Hepatic stellate cell (primary cell): Measurements from ENCODE around the gene MRPL30.
"Not testable (repeated sequence)": the region's sequence is repeated elsewhere in the genome, so short reads cannot be mapped to it uniquely, and the experiment has no call there.

Source experiments
- DNase-seq: peaks from one replicate; pipeline ENCODE4 v3.0.0; 2011; ENCODE audit warnings: low spot score

MRPL30 gene

DNA sequence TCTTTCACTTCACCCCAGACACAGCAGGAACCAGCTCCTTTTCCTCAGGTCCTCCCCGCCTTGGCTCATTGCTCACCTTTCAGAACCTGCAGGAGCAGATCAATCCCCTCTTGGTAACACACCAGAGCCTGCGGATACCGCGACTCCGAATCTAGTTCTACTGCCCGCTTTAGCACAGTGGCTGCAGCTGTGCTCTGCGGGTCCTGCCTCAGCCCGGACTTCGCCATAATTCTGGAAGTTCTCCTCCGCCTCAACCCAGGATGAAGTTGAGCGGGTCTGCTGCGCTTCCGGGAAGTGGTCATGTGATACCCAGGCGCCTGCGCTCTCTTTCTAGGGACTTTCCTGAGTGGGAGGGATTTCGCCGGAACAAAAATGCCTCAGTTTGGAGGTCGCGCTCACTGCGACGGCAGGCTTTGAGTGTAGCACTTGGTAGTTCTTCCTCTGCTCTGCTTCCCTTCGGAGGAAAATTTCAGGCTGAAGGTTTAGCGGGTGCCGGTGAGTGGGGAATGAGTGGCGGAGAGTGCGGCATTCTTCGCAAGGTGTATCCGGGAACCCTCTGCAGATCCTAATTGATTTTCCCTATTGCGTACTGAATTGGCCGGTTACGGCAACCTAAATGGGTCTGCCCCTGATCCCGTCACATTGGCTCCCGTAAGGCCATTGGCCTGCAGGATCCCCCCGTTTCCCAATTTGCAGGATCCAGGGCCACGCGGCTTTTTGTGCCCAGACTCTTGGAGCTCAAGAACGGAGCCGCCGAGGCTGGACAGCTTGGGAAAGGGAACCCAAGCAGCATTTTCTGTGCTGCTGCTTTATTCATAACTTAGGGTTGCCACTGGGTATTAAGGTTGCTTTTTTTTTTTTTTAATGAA lies at the start of gene MRPL30, which contains the start of gene MITD1:
TSS of gene MRPL30 (plus strand) at position 430 of the 869 bp plus-strand sequence. CDS start 5,020 bp downstream, outside the sequence.
TSS of gene MITD1 (minus strand) at position 304 of the 869 bp plus-strand sequence. CDS start at position 227, 77 bp downstream.
- DNase-seq = peak; percentile 85

DNA sequence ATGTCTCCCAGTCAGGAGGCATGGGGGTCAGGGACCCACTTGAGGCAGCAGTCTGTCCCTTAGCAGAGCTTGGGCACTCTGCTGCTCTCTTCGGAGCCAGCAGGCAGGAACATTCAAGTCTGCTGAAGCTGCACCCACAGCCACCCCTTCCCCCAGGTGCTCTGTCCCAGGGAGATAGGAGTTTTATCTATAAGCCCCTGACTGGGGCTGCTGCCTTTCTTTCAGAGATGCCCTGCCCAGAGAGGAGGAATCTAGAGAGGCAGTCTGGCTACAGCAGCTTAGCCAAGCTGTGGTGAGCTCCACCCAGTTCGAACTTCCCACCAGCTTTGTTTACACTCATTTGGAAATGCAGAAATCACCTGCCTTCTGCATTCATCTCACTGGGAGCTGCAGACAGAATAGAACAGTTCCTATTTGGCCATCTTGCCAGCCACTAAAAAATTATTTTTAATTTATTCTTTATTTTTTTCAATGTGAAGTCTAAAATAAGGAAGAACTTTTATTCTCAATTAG lies 45.9 kb upstream of the MRPL30 start:
- not testable (repeated sequence) for DNase-seq

DNA sequence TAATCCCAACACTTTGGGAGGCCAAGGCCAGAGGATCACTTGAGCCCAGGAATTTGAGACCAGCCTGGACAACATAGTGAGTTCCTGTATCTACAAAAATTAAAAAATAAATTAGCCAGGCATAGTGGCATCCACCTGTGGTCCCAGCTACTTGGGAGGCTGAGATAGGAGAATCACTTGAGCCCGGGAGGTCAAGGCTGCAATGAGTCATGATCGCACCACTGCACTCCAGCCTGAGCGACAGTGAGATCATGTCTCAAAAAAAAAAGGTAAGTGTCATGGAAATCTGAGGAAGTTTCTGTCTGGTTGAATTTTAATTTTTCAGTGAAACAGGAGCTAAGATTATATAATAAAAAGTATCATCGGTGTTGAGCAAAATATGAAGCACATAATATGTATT lies 42.0 kb upstream of the MRPL30 start:
- no peak for DNase-seq

DNA sequence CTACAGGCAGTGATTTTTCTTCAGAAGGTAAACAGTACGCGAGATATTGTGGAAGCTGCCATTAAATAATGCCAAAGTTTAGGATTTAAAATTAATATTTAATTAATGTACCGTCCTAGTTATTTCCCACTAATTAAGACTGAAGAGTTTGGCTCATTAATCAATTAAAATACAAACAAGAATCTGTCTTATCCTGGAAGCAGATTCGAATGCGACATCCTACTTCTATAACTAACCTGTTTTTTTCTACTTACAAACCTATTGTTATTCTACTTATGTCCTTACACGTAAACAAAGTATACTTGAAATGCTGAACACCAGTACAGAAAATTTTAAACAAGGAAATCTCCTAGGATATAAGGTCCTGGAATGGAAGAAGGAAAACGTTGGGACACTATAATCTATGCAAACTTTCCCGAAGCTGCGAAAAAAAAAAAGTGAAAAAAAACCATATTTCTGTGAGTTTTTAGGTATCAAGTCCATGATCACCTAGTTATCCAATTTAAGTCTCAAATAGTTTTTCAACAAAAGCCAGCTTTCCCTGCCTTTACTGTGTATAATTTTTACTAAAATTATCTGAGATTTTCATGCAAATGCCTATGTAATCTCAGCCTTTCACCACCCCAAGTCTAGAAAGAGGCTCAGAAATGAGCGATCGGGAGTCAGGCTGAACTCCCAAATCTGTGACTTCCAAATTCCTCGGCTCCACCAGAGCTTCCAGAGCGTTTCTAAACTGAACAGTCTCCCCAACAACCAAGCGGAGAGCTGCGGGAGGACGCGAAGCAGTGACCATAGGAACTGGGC lies 40.7 kb upstream of the MRPL30 start:
- DNase-seq = no peak

DNA sequence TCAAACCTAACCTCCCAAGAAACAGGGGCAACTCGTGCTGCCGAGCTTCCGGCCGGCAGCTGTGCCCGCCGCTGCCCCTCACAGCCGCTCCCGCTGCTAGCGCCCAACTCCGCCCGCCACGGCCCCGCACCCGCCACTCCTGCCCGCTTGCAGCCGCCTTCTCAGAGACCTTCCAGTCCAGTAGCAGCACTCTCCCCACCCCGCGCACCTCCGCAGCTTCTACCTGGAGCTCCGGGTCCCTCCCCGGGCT lies 40.2 kb upstream of the MRPL30 start:
- DNase-seq = peak; percentile 25

DNA sequence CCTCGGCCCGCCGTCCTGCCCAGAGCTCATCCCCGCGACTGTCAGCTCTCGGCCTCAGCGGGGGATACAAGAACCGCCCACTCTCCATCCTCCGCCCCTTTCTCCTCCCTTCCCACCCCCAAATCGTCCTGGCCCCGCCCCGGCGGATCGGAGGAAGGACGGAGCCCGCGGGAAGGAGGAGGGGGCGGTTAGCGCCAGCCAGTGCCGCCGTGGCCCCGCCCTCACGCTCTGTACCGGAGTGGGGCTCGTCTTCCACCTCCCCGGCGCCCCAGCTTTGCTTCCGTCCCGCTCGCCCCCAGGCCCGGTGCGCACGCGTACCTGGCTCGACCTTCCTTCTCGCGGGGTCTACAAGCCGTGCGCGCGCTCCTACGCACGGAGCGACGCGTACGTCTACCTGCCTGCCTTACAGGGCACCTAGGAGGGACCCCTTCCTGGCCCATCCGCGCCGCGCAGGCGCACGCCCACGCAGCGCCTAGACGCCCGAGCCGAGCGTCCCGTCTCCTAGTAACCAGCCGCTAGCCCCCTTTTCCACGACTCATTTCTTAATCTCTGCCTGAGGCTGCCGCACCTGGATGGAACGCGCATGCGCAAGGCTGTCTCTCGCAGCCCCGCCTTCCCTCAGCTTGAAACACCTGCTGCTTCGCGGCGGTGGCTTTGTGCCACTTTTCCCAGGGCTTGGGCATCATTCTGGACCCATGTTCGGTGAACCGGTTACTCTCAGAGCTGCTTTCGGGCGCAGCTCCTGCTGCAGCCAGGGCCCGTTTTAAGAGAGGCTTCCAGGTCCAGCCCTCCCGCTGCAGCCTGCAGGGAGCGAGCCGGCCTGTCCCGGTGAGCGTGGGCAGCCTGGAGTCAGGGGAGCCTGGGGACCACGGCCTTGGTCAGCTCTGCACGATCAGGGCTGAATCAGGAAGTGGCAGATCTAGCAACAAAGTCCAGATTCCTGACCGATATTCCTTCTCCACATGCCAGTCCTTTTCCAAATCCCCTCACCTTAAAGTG lies 39.6 kb upstream of the MRPL30 start, which contains the start of gene C2orf15:
TSS of gene C2orf15 (plus strand) at position 598 of the 999 bp plus-strand sequence. CDS start 8,852 bp downstream, outside the sequence.
- DNase-seq = peak; percentile 73

DNA sequence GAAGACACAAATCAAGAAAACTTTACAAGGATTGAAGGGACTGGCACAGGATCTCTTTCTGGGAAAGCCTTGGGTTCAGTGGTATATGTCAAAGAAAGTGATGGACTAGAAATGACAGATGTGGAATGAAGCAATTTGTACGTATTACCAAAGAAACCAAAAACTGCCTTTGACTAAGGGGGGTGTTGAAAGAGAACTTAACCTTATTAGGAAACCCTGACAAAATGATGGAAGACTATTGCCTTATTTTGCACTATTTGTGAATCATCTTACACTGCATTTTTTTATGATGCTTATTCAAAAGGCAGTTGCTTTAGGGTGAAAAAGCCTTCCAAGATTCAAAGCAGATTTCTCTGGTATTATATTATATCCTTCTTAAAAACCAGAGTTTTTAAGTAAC lies 30.3 kb upstream of the MRPL30 start:
- DNase-seq = no peak

DNA sequence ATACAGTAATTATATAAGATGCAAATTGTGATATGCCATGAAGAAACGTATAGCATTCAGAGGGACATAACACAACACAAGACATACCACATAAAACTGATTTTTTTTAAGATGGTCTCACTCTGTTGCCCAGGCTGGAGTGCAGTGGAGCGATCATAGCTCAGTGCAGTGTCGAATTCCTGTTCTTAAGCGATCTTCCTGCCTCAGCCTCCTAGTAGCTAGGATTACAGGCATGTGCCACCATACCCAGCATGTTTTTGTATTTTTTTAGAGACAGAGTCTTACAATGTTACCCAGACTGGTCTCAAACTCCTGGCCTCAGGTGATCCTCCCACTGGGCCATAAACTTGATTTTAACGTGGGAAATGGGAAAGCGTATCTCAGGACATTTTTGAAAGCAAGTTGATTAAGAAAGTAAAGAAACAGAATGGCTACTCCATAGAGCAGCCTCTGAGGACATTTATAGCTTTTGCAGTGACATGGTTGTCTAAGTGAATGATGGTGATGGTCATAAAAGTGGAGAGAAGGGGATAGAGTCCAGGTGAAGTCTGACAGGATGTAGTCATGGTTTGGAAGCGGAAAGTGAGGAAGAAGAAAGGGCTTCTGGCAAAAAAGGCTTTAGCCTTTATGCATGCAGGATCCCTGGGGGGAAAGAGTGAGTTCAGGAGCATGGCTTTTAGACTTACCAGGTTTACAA lies 28.6 kb upstream of the MRPL30 start:
- no peak for DNase-seq

DNA sequence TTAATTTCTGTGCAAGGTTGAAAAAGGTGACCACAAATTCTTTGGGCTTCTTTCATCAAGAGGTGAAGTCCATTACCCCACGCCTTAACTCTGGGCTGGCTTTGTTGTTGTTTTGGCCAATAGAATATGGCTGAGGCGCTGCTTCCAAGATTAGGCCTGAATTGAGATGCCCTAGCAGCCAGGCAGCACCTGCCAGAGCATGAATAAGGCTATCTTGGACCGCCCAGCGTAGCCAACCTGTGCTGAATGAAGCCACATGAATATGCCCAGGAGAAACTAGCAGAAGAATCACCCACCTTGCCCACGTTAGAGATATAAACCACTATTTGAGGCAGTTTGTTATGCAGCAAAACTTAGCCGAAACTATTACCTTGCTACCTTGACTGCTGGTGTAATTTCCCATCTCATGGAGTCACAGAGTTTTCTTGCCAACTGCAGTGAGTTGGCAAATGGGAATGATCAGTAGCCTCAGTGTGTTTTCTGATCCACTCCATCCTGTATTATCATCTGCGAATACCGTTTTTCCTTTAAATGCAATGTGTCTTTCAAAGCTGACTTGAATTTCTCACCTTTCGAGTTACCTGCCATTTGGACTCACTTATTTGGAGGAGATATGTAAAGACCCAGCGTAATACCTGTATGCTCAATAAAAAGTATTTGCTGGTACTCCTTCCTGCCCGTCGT lies 26.9 kb upstream of the MRPL30 start:
- DNase-seq = peak; percentile 12

DNA sequence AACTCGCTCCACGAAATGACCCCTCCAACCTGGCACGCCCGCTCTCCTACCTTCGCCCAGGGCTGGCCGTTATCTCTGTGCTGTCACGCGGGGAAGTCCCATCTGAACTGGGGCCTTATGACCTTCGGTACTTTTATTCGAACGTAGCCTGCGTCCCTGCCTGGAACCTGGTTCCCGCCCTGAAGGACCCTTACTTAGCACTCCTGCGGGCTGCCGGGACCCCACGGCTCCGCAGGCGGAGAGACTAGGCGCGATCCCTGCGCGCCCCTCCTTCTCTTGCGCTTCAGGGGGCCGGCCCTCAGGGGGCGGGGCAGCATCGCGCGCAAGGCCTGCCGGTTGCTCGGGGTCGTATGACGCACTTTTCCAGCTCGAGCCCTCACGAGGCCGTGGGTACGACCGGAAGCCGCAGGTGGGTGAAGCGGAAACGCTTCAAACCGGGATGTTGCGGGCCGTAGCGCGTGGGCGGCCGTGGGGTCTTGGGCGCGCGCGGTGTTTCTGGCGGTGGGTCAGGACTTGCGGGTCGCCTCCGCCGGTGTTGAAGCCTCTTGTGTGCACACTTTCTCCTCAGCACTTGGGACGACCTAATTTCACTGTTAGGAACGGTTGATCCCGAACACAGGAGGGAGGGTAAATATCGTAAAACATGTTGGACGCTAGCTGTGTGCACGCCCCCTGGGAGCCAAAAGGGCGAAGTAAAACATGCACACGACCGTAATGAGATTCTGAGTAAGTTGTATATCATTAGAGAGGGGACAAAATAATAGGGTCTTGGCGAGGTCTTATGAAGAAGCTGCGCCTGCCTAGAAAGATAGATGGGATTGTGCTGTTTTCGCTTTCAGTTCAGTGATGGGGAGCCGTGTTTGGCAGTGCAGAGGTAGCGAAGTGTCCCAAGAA lies 26.1 kb upstream of the MRPL30 start, which contains the start of the genes LIPT1 and TSGA10:
TSS of gene LIPT1 (plus strand) at position 325 of the 894 bp plus-strand sequence. CDS start 6,991 bp downstream, outside the sequence.
TSS of gene TSGA10 (minus strand) at position 300 of the 894 bp plus-strand sequence. CDS start 45,503 bp downstream, outside the sequence.
- peak; percentile 94 for DNase-seq

DNA sequence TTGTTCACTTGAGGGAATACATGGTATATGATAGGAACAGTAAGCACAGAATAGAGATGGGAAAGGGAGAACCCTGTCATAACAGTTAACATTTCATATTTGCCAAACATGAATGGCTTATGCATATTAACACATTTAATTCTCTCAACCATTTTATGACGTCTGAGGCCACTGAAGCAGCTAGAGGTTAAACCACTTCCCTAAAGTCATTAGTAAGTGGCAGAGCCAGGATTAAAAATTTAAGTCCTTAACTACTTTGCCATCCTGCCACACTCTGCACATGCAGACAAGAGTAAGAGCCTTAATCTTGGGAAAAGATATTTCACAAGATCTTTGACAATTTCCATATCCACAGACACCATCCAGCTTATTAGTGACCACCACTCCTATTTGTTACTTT lies 24.1 kb upstream of the MRPL30 start:
- no peak for DNase-seq

DNA sequence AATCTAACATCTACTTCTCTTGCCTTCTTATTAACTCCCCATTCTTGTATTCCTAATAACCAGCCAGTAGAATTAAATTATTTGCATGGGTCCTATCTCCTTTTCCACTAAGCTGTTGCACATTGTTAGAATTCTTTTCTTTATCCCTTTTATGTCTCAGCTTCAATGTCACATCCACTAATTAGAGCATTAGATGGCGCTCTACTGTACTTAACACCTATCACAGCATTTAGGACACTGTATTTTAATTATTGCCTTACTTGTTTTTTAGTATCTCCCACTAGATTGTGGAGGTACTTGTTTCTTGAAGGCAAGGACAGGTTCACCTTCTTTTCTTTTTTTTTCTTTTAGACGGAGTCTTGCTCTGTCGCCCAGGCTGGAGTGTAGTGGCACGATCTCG lies 22.4 kb upstream of the MRPL30 start:
- no peak for DNase-seq

DNA sequence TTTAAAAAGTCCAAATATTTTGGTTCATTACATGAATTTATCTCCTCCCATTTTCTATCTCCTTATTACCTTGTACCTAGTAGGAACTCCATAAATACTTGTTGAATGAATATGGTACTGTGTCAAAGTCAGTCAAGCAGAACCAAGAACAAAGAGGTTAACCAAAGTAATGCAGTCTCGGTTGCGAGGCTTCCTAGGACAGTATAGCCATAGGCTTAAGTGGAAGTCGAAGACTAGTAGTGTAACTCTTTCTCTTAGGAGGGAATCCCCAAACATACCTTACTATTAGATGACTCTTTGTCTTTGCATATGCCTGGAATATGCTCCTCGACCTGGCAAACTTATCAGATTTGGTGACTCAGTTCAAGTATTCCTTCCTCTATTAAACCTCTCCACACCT lies 21.4 kb upstream of the MRPL30 start:
- DNase-seq = no peak

DNA sequence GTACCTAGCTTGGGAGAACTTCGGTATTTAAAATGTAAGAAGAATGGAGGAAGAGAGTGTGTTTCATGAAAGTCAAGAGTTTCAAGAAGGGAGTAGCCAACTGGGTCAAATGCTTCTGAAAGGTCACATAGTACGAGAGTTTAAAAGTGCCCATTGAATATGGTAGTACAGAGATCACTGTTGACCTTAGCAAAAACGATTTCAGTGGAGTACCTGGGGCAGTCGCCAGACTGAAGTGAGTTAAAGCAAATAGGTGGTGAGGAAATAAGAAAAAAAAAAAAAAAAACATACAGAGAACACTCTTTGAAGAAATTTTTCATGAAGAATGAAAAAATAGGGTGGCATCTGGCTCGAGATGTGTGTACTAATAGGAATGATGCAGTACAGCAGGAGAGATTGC lies 14.8 kb upstream of the MRPL30 start:
- DNase-seq = no peak

DNA sequence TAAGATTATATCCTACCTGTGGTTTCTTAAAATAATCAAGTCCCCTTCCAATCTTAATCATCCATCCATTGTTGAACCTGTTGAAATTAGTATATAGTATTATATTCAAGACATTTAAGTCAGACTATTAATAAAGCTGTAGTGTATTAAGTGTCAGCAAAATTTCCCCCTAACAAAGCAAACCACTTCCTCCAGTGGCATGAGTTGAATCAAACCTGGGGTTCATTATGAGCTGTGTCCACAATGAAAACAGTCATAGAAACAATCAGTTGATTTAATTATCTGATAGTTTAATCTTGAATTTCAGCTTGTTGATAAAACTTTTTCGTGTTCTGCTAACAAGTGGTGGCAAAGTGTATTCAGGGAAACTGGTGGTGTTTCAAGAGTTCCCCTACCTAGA lies 11.4 kb upstream of the MRPL30 start:
- no peak for DNase-seq

DNA sequence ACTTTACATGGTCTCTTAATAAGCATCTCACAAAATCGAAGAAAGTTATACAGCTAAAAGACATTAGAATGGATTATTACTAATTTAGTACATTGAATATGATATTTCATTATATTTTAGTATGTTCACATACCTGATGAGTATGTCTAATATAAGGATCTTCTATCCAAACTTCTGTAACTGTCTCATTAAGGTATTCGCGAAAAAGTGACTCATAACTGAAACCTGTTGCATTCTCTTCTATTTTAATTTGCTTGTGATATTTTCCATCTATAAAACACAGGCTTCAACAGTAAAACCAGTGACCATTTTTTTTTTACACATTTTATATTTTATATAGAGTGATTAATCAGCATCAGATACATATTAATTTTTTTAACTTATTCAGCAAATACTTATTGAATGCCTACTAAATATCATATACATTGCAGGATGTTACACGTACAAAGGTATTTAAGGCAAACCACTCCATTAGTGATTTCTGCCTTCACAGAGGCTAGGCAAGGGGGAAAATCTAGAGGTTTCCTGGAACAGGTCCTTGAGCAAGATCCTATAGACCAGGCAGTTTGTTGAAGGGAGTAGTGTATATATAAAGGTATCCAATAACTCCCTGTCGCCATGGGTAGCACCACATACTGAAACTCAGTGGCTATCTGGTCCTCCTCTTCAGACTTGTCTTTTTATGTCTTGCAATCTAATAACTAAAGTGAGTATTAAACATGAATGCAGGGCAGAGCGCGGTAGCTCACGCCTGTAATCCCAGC lies 9.4 kb upstream of the MRPL30 start:
- DNase-seq = no peak

DNA sequence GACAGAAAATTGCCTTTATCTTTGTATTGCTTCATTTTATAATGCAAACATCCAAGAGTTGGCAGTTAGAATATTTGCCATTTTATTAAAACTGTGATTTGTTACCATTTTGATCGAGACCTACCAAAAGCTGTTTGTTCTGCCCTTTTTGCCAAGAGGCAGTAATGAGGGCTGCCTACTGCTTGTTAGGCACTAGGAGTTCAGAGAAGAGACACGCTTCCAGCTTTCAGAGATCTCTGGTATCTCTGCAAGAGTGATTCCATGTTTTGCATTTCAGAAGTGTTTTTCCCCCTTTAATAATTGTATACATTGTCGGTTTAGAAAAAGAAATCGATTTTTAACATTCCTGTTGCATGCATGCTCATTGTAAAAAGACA lies 628 bp downstream of the MRPL30 start:
- peak; percentile 6 for DNase-seq

DNA sequence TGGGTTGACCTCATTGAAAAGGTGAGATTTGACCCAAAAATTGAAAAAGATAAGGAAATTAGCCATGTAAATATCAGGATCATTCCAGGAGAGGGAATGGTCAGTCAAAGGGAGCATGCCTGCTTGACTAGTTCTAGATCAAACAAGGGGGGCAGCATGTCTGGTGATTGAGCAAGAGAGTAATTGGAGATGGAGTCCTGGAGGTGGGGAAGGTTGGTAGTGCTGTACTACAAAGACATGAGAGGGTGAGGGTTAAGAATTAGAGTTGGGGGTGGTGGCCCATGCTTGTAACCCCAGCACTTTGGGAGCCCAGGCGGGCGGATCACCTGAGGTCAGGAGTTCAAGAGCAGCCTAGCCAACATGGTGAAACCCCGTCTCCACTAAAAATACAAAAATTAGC lies 2.0 kb downstream of the MRPL30 start:
- no peak for DNase-seq
